Stomach (tissue), 9 donors: ENCODE data around the gene LRRN3. TPM values are rescaled to one million over a fixed set of nuclear protein-coding genes. Genes with fewer than 3 reads are reported as not detected.

Source experiments
- DNase-seq, 2 donors: peaks; one replicate each; pipeline versions ENCODE4 v3.0.0 to v3.0.0-alpha.2; 2013 to 2019
- H3K27ac ChIP-seq, 5 donors: fragments of 200-600 bp in 4 of 5; sonication (generic) in 4 of 5; one replicate each; pipeline ENCODE4 v1.5.1; 2013 to 2019; ENCODE audit warnings: mild to moderate bottlenecking in 1 of 5, moderate library complexity in 1 of 5
- H3K27me3 ChIP-seq, 3 donors: fragments of 200-600 bp; sonication (generic); one replicate each; pipeline ENCODE4 v1.5.1; 2017 to 2019; ENCODE audit warnings: mixed run types in 1 of 3
- H3K36me3 ChIP-seq, 4 donors: fragments of 200-600 bp; sonication (generic); 1 replicate in 3 of 4; 2 replicates in 1 of 4; pipeline ENCODE4 v1.5.1; 2016 to 2019
- H3K4me1 ChIP-seq, 4 donors: fragments of 200-600 bp; sonication (generic); one replicate each; pipeline ENCODE4 v1.5.1; 2016 to 2019
- H3K4me3 ChIP-seq, 4 donors: fragments of 200-600 bp; sonication (generic) in 3 of 4; one replicate each; pipeline ENCODE4 v1.5.1; 2016 to 2019; ENCODE audit warnings: mild to moderate bottlenecking in 1 of 4
- H3K9me3 ChIP-seq, 4 donors: fragments of 200-600 bp; sonication (generic); one replicate each; pipeline ENCODE4 v1.5.1; 2016 to 2019
- EP300 ChIP-seq: sonication (generic); formaldehyde crosslinking; IDR thresholded peaks from one replicate; pipeline ENCODE4 v1.6.1; 2017; ENCODE audit warnings: antibody characterized with exemption
- POLR2A ChIP-seq, 4 donors: fragments of 450-650 bp; IDR thresholded peaks; one replicate each; pipeline ENCODE4 v1.6.1; 2016; ENCODE audit warnings: antibody characterized with exemption in 4 of 4, control low read depth in 2 of 4, mild to moderate bottlenecking in 1 of 4, moderate library complexity in 1 of 4
- POLR2AphosphoS5 ChIP-seq, 3 donors: sonication (generic); formaldehyde crosslinking; IDR thresholded peaks; one replicate each; pipeline ENCODE4 v1.6.1; 2016; ENCODE audit warnings: antibody characterized with exemption in 3 of 3
- WGBS, 5 donors: extraction: QIAGEN DNeasy Blood & Tissue Kit in 3 of 5; methylation state at CpG; one replicate each; pipeline versions ENCODE4 v1.1.5 to v1.1.7; 2013 to 2018; 5-methylcytosine and 5-hydroxymethylcytosine counted together
- intact Hi-C: fragments of 100-400 bp; cut with DNase I; formaldehyde crosslinking; loops from one replicate; pipeline ENCODE4 v1.15.1; 2023; ENCODE audit warnings: low total_unique reads
- polyA plus RNA-seq, 3 donors: library from polyadenylated mRNA; stranded (reverse); fragments of 200-250 nt; gene quantifications; one replicate each; pipeline ENCODE4 v1.2.3, GENCODE V29; 2013
- total RNA-seq, 5 donors: library from RNA; depleted of rRNA; stranded (reverse); fragments of >200 nt; gene quantifications; one replicate each; pipeline versions ENCODE4 v1.1.0 to v1.2.3, GENCODE V29; 2014 to 2016
- TF ChIP-seq, protein P1 (sequence below), 7 experiments: fragments of 450-650 bp in 4 of 7; fragments of 200-600 bp in 3 of 7; sonication (generic) in 3 of 7; IDR thresholded peaks; one replicate each; pipeline ENCODE4 v1.5.1; 2016 to 2019; ENCODE audit warnings: antibody characterized with exemption in 7 of 7, control low read depth in 2 of 7, mild to moderate bottlenecking in 1 of 7
- donor health status: healthy with polysubstance abuse.
- donor health status: Bipolar disorder and iron deficiency.
- donor health status: healthy.

The LRRN3 gene
- total and polyA plus RNA-seq, 8 donors = 0.33 to 4.4 (median 0.61) TPM; not detected in 5

GRCh38 chr7:111146136-111146535 lies 55.2 kb downstream of the LRRN3 start:
- H3K9me3 ChIP-seq = no peaks in the 10 kb centered on the region
- intact Hi-C loops = no loop called here
- TF ChIP-seq, protein P1, sequence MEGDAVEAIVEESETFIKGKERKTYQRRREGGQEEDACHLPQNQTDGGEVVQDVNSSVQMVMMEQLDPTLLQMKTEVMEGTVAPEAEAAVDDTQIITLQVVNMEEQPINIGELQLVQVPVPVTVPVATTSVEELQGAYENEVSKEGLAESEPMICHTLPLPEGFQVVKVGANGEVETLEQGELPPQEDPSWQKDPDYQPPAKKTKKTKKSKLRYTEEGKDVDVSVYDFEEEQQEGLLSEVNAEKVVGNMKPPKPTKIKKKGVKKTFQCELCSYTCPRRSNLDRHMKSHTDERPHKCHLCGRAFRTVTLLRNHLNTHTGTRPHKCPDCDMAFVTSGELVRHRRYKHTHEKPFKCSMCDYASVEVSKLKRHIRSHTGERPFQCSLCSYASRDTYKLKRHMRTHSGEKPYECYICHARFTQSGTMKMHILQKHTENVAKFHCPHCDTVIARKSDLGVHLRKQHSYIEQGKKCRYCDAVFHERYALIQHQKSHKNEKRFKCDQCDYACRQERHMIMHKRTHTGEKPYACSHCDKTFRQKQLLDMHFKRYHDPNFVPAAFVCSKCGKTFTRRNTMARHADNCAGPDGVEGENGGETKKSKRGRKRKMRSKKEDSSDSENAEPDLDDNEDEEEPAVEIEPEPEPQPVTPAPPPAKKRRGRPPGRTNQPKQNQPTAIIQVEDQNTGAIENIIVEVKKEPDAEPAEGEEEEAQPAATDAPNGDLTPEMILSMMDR (IDR thresholded peaks at IDR 0.05) = no peak
- TF ChIP-seq POLR2AphosphoS5 (IDR thresholded peaks at IDR 0.05) = no peak
- TF ChIP-seq POLR2A (IDR thresholded peaks at IDR 0.05) = no peak
- no peak for TF ChIP-seq EP300

DNA sequence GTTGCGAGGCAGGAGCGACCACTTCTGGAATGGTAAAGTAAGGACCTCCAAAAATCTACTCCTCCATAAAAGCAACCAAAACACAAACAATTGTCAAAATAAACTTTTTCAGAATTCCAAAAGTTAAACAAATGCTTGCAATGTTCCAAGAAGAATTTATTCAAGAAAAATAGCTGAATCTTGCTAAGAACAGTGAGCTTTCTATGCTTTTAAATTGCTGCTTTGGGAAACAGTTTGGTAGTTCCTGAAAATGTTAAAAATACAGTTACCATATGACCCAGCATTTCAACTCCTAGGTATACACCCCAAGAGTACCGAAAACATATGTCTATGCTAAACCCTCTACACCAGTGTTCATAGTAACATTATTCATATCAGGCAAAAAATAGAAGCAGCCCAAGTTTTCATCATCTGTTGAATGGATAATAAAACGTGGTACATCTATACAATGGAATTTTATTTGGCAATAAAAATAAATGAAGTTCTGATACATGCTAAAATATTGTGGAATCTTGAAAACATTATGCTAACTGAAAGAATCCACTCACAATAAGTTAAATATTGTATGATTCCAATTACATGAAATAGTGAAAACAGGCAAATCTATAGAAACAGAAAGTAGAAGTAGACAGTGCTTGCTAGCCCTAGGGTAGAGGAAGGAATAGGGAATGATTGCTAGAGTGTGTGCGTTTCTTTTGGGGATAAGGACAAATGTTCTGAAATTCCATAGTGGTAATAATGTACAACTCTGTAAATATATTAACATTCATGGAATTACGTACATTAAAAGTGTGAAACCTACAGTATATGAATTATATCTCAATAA lies 57.0 kb downstream of the LRRN3 start:
- 90 to 95% (median 92%) methylated on average over 6 of the region's 6 CpGs for WGBS, 5 donors
- intact Hi-C loops = no loop called here
- no peaks in the 10 kb centered on the region for H3K36me3 ChIP-seq

More at GRCh38 chr7:111146136-111146535, 55.2 kb downstream of the LRRN3 start:
- DNase-seq = no peak
- Histone ChIP-seq H3K4me1 (no peaks in the 10 kb centered on the region), H3K27me3 (no peaks in the 10 kb centered on the region), H3K27ac (no peak overlapping the region), H3K36me3 (no peaks in the 10 kb centered on the region), H3K4me3 (no peak overlapping the region)

GRCh38 chr7:111150709-111151108 lies 59.8 kb downstream of the LRRN3 start:
- no peaks in the 10 kb centered on the region for H3K9me3 ChIP-seq
- H3K4me1 ChIP-seq = no peaks in the 10 kb centered on the region
- 95 to 97% (median 96%) methylated on average over 1 of the region's 1 CpG for WGBS, 5 donors
- no peak overlapping the region for H3K4me3 ChIP-seq
- H3K27me3 ChIP-seq = no peaks in the 10 kb centered on the region
- H3K36me3 ChIP-seq = no peaks in the 10 kb centered on the region
- TF ChIP-seq, protein P1 (IDR thresholded peaks at IDR 0.05) = no peak
- no peak for TF ChIP-seq POLR2AphosphoS5 (IDR thresholded peaks at IDR 0.05)
- no peak for TF ChIP-seq EP300
- no peak for TF ChIP-seq POLR2A (IDR thresholded peaks at IDR 0.05)
- H3K27ac ChIP-seq = no peak overlapping the region
- DNase-seq = no peak
- intact Hi-C loops = no loop called here

More for the DNA sequence above, 57.0 kb downstream of the LRRN3 start:
- TF ChIP-seq POLR2AphosphoS5 (IDR thresholded peaks at IDR 0.05) = no peak
- no peak for TF ChIP-seq POLR2A (IDR thresholded peaks at IDR 0.05)
- TF ChIP-seq EP300 = no peak
- TF ChIP-seq, protein P1 (IDR thresholded peaks at IDR 0.05) = no peak
- Histone ChIP-seq H3K27ac (no peak overlapping the region), H3K27me3 (no peaks in the 10 kb centered on the region), H3K4me1 (no peaks in the 10 kb centered on the region), H3K9me3 (no peaks in the 10 kb centered on the region), H3K4me3 (no peak overlapping the region)
- no peak for DNase-seq

DNA sequence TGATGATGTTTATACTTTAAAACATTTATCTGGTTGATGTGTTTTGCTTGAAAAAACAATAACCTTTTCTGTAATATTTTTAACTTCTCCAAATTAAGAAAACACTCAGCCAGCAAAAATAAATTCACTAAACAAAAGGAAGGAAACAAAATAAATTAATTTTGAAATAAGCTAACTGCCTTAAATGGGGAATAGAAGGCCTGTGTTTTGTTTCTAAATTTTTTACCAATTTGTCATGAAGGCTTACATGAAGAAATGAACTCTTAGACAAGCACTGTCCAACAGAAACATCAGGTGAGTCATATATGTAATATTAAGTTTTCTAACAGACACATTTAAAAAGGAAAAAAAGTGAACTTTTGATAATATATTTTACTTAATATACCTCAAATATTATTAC lies 68.5 kb downstream of the LRRN3 start:
- H3K27ac ChIP-seq = no peak overlapping the region
- H3K4me3 ChIP-seq = no peak overlapping the region
- H3K27me3 ChIP-seq = no peaks in the 10 kb centered on the region
- H3K4me1 ChIP-seq = no peaks in the 10 kb centered on the region
- intact Hi-C loops = no loop called here
- TF ChIP-seq EP300 (no peak), POLR2AphosphoS5 (IDR thresholded peaks at IDR 0.05) (no peak), POLR2A (IDR thresholded peaks at IDR 0.05) (no peak)
- TF ChIP-seq, protein P1 (IDR thresholded peaks at IDR 0.05) = no peak
- DNase-seq = no peak
- no peaks in the 10 kb centered on the region for H3K36me3 ChIP-seq
- H3K9me3 ChIP-seq = no peaks in the 10 kb centered on the region
